IgD-negative memory B cell (primary cell): ENCODE results near the gene OR2T27. TPM values are rescaled to one million over a fixed set of nuclear protein-coding genes. Genes with fewer than 3 reads are reported as not detected.
"Not testable (repeated sequence)": the region's sequence is repeated elsewhere in the genome, so short reads cannot be mapped to it uniquely, and the experiment has no call there.

ENCODE experiments used
- H3K27ac Mint-ChIP-seq, 3 donors: one replicate each; pipeline ENCODE4 v1.8.0; 2020 to 2022; ENCODE audit warnings: mild to moderate bottlenecking in 3 of 3, mixed read lengths in 3 of 3, moderate library complexity in 1 of 3
- H3K27me3 Mint-ChIP-seq: one replicate; pipeline ENCODE4 v1.8.0; 2021; ENCODE audit warnings: mixed read lengths
- H3K36me3 Mint-ChIP-seq: one replicate; pipeline ENCODE4 v1.8.0; 2020; ENCODE audit warnings: mild to moderate bottlenecking, mixed read lengths
- H3K4me1 Mint-ChIP-seq, 3 donors: one replicate each; pipeline ENCODE4 v1.8.0; 2020 to 2022; ENCODE audit warnings: mixed read lengths in 3 of 3, mild to moderate bottlenecking in 1 of 3
- H3K4me3 Mint-ChIP-seq, 4 donors: one replicate each; pipeline ENCODE4 v1.8.0; 2020 to 2022; ENCODE audit warnings: mild to moderate bottlenecking in 4 of 4, mixed read lengths in 4 of 4, moderate library complexity in 3 of 4
- H3K9me3 Mint-ChIP-seq, 3 donors: one replicate each; pipeline ENCODE4 v1.8.0; 2020 to 2021; ENCODE audit warnings: mixed read lengths in 3 of 3, mild to moderate bottlenecking in 1 of 3
- polyA plus RNA-seq: library from polyadenylated mRNA; unstranded; fragments of 300-500 nt; fragmentation: Illumina TruSeq; gene quantifications from one replicate; pipeline ENCODE4 v1.2.3, GENCODE V29; 2021

The OR2T27 gene
- not detected for polyA plus RNA-seq

GRCh38 chr1:248655354-248655753 lies at the start of gene OR2T27:
OR2T27 (minus strand) TSS chr1:248655528; CDS start chr1:248650884, 4,644 bp downstream.
- H3K4me3 Mint-ChIP-seq, H3K9me3 Mint-ChIP-seq, H3K27ac Mint-ChIP-seq, H3K27me3 Mint-ChIP-seq, H3K36me3 Mint-ChIP-seq: not testable (repeated sequence)
- H3K4me1 Mint-ChIP-seq: peaks cover 0 to 11% (median 10%) of the 10 kb centered on the region in 3 donors

- peaks cover 0 to 2% (median 0%) of the 10 kb centered on the region in 3 donors for H3K4me1 Mint-ChIP-seq
- no peaks in the 10 kb centered on the region for H3K27me3 Mint-ChIP-seq
- H3K36me3 Mint-ChIP-seq: no peaks in the 10 kb centered on the region
- H3K27ac Mint-ChIP-seq: no peak overlapping the region
- no peak overlapping the region for H3K4me3 Mint-ChIP-seq
- no peaks in the 10 kb centered on the region for H3K9me3 Mint-ChIP-seq
These were observed 49.3 kb upstream of the OR2T27 start for GRCh38 chr1:248704606-248705005.

- Mint-ChIP-seq H3K9me3 (no peaks in the 10 kb centered on the region), H3K27ac (no peak overlapping the region), H3K27me3 (no peaks in the 10 kb centered on the region), H3K4me3 (no peak overlapping the region), H3K36me3 (no peaks in the 10 kb centered on the region), H3K4me1 (peaks cover 0 to 2% (median 0%) of the 10 kb centered on the region in 3 donors)
These were observed 48.3 kb upstream of the OR2T27 start for GRCh38 chr1:248703674-248704073.

- no peaks in the 10 kb centered on the region for H3K27me3 Mint-ChIP-seq
- no peaks in the 10 kb centered on the region for H3K9me3 Mint-ChIP-seq
- no peak within 1 kb of the TSS for H3K27ac Mint-ChIP-seq
- peaks cover 0 to 2% (median 0%) of the 10 kb centered on the region in 3 donors for H3K4me1 Mint-ChIP-seq
- no peaks in the 10 kb centered on the region for H3K36me3 Mint-ChIP-seq
- no peak within 1 kb of the TSS for H3K4me3 Mint-ChIP-seq
These were observed 47.4 kb upstream of the OR2T27 start, which contains the start of gene OR14I1 for GRCh38 chr1:248702714-248703113. OR14I1 (minus strand) TSS chr1:248702766.

- H3K27me3 Mint-ChIP-seq: peaks cover 3% of the 10 kb centered on the region
- peaks cover 5 to 9% (median 8%) of the 10 kb centered on the region in 3 donors for H3K4me1 Mint-ChIP-seq
- H3K27ac Mint-ChIP-seq: no peak overlapping the region
- no peak overlapping the region for H3K4me3 Mint-ChIP-seq
- H3K36me3 Mint-ChIP-seq: no peaks in the 10 kb centered on the region
- H3K9me3 Mint-ChIP-seq: no peaks in the 10 kb centered on the region
These were observed 43.8 kb upstream of the OR2T27 start for GRCh38 chr1:248699099-248699498.

- Mint-ChIP-seq H3K9me3 (no peaks in the 10 kb centered on the region), H3K36me3 (no peaks in the 10 kb centered on the region), H3K4me1 (peaks cover 5 to 9% (median 8%) of the 10 kb centered on the region in 3 donors), H3K27me3 (peaks cover 3% of the 10 kb centered on the region), H3K4me3 (no peak overlapping the region), H3K27ac (no peak overlapping the region)
These were observed 42.6 kb upstream of the OR2T27 start for GRCh38 chr1:248697907-248698306.

- no peak overlapping the region for H3K27ac Mint-ChIP-seq
- peak overlapping the region in 2 of 4 donors; percentile 0 to 14 for H3K4me3 Mint-ChIP-seq
- H3K4me1 Mint-ChIP-seq: peaks cover 5 to 9% (median 8%) of the 10 kb centered on the region in 3 donors
- H3K36me3 Mint-ChIP-seq: no peaks in the 10 kb centered on the region
- peaks cover 3% of the 10 kb centered on the region for H3K27me3 Mint-ChIP-seq
- H3K9me3 Mint-ChIP-seq: peaks cover 0 to 4% (median 0%) of the 10 kb centered on the region in 3 donors
These were observed 41.4 kb upstream of the OR2T27 start for GRCh38 chr1:248696774-248697173.

- Mint-ChIP-seq H3K4me3 (no peak overlapping the region), H3K27ac (no peak overlapping the region)
These were observed 40.9 kb upstream of the OR2T27 start for GRCh38 chr1:248696261-248696660.

GRCh38 chr1:248695451-248696132 lies 40.3 kb upstream of the OR2T27 start:
- Mint-ChIP-seq H3K4me1 (peaks cover 5 to 9% (median 8%) of the 10 kb centered on the region in 3 donors), H3K9me3 (peaks cover 0 to 6% (median 4%) of the 10 kb centered on the region in 3 donors), H3K4me3 (no peak overlapping the region), H3K27me3 (peaks cover 3% of the 10 kb centered on the region), H3K36me3 (no peaks in the 10 kb centered on the region), H3K27ac (no peak overlapping the region)

More at GRCh38 chr1:248696261-248696660, 40.9 kb upstream of the OR2T27 start:
- Mint-ChIP-seq H3K36me3 (no peaks in the 10 kb centered on the region), H3K9me3 (peaks cover 0 to 4% (median under 1%) of the 10 kb centered on the region in 3 donors), H3K4me1 (peaks cover 5 to 9% (median 8%) of the 10 kb centered on the region in 3 donors), H3K27me3 (peaks cover 3% of the 10 kb centered on the region)

- Mint-ChIP-seq H3K4me3 (no peak overlapping the region), H3K4me1 (peaks cover 10 to 15% (median 11%) of the 10 kb centered on the region in 3 donors), H3K9me3 (peaks cover 4 to 18% (median 6%) of the 10 kb centered on the region in 3 donors), H3K27me3 (peaks cover under 1% of the 10 kb centered on the region), H3K27ac (no peak overlapping the region), H3K36me3 (peaks cover 5% of the 10 kb centered on the region)
These were observed 36.3 kb upstream of the OR2T27 start for GRCh38 chr1:248691567-248692155.

- H3K4me1 Mint-ChIP-seq: peaks cover 8 to 15% (median 9%) of the 10 kb centered on the region in 3 donors
- H3K36me3 Mint-ChIP-seq: peaks cover 5% of the 10 kb centered on the region
- H3K9me3 Mint-ChIP-seq: peaks cover 4 to 18% (median 6%) of the 10 kb centered on the region in 3 donors
- peak overlapping the region in 1 of 3 donors; percentile 3 for H3K27ac Mint-ChIP-seq
- no peak overlapping the region for H3K4me3 Mint-ChIP-seq
- H3K27me3 Mint-ChIP-seq: peaks cover 2% of the 10 kb centered on the region
These were observed 33.4 kb upstream of the OR2T27 start for GRCh38 chr1:248688527-248689298.

- no peak overlapping the region for H3K27ac Mint-ChIP-seq
- peaks cover 5% of the 10 kb centered on the region for H3K36me3 Mint-ChIP-seq
These were observed 31.5 kb upstream of the OR2T27 start for GRCh38 chr1:248686815-248687214.

GRCh38 chr1:248681651-248682050 lies 26.3 kb upstream of the OR2T27 start:
- Mint-ChIP-seq H3K36me3 (no peaks in the 10 kb centered on the region), H3K4me1 (peaks cover 0 to 3% (median under 1%) of the 10 kb centered on the region in 3 donors), H3K9me3 (no peaks in the 10 kb centered on the region), H3K4me3 (no peak overlapping the region), H3K27ac (no peak overlapping the region), H3K27me3 (peaks cover 2% of the 10 kb centered on the region)

More at GRCh38 chr1:248686815-248687214, 31.5 kb upstream of the OR2T27 start:
- Mint-ChIP-seq H3K4me3 (peak overlapping the region in 1 of 4 donors; percentile 54), H3K4me1 (peaks cover 8 to 15% (median 9%) of the 10 kb centered on the region in 3 donors), H3K27me3 (peaks cover 2% of the 10 kb centered on the region), H3K9me3 (peaks cover 4 to 14% (median 6%) of the 10 kb centered on the region in 3 donors)

- Mint-ChIP-seq H3K4me1 (no peaks in the 10 kb centered on the region), H3K4me3 (no peak overlapping the region), H3K27me3 (no peaks in the 10 kb centered on the region), H3K27ac (no peak overlapping the region), H3K36me3 (no peaks in the 10 kb centered on the region), H3K9me3 (peaks cover 0 to 4% (median 0%) of the 10 kb centered on the region in 3 donors)
These were observed 14.7 kb upstream of the OR2T27 start for GRCh38 chr1:248670003-248670402.
